ENCODE data around the gene SERPING1.

DNA sequence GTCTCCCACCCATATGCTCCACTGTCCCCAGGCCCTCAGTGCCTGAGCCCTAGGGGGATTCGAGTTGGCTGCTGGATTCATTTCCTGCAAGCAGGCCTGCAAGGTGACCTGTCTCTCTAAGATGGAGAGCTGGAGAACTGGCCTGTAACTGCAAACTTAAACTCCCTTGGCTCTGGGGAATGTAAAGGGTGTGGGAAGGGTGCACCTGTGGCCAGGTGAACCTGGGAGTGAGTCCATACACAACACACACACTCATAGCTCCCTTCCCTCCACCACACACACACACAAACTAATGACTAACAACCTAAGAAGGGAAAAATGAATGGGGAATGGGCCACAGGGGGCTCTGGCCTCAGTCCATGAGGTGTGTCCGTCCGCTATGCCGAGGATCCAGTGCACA lies 45.5 kb upstream of the SERPING1 start:
- no peak for TF ChIP-seq LEF1 (IDR thresholded peaks at IDR 0.05; ENCODE audit: borderline replicate concordance)
- no peak for TF ChIP-seq SP1 (IDR thresholded peaks at IDR 0.05)
- no peak for TF ChIP-seq NFRKB (IDR thresholded peaks at IDR 0.05)
- no peak for TF ChIP-seq L3MBTL2 (conservative IDR thresholded peaks at IDR 0.05)
- TF ChIP-seq, protein P1, sequence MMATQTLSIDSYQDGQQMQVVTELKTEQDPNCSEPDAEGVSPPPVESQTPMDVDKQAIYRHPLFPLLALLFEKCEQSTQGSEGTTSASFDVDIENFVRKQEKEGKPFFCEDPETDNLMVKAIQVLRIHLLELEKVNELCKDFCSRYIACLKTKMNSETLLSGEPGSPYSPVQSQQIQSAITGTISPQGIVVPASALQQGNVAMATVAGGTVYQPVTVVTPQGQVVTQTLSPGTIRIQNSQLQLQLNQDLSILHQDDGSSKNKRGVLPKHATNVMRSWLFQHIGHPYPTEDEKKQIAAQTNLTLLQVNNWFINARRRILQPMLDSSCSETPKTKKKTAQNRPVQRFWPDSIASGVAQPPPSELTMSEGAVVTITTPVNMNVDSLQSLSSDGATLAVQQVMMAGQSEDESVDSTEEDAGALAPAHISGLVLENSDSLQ (IDR thresholded peaks at IDR 0.05): no peak
- no peak for TF ChIP-seq FOXA1 (IDR thresholded peaks at IDR 0.05)
- TF ChIP-seq ELF4 (IDR thresholded peaks at IDR 0.05): no peak
- TF ChIP-seq TARDBP (IDR thresholded peaks at IDR 0.05): no peak
- TF ChIP-seq FOXK2 (IDR thresholded peaks at IDR 0.05): no peak

Measured in HEK293T (cell line).